Activated naive CD8-positive, alpha-beta T cell treated with anti-CD3 and anti-CD28 coated beads, Interleukin-2, amount 50 U/mL, for 16 hours (primary cell): ENCODE measurements around the gene B4GALT4.
"Not testable (repeated sequence)": the region's sequence is repeated elsewhere in the genome, so short reads cannot be mapped to it uniquely, and the experiment has no call there.

Source experiments
- DNase-seq: peaks from one replicate; pipeline ENCODE4 v3.0.0-alpha.2; 2020; ENCODE audit warnings: low read depth, low spot score

B4GALT4 gene, protein sequence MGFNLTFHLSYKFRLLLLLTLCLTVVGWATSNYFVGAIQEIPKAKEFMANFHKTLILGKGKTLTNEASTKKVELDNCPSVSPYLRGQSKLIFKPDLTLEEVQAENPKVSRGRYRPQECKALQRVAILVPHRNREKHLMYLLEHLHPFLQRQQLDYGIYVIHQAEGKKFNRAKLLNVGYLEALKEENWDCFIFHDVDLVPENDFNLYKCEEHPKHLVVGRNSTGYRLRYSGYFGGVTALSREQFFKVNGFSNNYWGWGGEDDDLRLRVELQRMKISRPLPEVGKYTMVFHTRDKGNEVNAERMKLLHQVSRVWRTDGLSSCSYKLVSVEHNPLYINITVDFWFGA

DNA sequence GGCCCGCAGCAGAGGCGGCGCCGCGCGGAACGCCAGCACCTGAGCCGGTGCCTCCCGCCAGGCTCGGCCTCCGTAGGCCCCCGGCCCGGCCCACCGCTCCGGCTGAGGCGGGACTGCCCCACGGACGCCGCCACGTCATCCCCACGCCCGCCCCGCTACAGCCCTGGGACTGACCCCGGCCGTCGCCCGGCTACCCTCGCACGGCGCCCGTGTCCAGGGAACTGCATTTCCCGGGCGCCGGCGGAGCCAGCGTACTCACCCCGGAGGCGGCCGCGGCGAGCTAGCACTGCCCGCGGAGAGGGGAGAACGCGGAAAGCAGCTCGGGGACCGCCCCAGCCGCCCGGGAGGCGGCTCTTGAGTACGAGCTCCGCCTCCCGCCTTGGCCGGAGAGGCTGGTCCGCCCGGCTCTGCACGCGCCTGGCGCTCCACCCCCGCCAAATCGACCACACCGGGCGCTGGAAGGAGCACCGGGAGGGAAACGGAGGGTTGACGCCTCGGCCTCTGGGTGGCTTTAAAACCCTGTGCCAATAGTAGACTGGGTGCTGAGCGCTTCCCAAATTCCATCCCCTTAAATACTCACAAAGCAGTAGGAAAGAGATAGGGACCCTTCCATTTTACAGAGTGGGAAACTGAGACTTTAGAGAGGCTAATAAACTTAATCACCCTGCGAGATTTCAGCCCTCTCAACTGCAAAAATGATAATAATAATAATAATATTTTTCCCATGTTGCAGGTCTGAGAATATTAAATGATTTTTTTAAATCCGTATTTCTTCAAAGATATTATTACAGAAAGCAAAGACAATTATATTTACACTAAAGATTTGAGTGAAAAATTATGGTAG, at the start of gene B4GALT4:
B4GALT4 (minus strand) TSS at position 288 of the 844 bp plus-strand sequence. CDS start 10,779 bp downstream, outside the sequence.
- no peak for DNase-seq

DNA sequence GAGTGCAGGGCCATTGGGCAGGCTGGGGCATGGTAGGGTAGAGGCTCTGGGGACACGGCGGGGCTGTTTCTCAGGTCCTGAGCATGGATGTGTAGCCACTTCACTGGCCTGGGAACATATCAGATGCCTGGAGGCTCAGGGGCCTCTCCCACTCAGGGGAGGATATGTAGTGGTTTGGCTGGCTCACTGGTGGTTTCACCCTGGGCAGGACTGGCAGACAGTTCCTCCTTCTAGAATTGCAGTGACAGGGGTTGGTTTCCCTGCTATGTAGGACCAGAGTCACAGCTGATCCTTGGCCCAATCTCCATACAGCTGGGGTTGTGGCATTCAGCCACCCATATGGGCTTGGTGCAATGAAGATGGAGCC, 48.7 kb upstream of the B4GALT4 start:
- no peak for DNase-seq

DNA sequence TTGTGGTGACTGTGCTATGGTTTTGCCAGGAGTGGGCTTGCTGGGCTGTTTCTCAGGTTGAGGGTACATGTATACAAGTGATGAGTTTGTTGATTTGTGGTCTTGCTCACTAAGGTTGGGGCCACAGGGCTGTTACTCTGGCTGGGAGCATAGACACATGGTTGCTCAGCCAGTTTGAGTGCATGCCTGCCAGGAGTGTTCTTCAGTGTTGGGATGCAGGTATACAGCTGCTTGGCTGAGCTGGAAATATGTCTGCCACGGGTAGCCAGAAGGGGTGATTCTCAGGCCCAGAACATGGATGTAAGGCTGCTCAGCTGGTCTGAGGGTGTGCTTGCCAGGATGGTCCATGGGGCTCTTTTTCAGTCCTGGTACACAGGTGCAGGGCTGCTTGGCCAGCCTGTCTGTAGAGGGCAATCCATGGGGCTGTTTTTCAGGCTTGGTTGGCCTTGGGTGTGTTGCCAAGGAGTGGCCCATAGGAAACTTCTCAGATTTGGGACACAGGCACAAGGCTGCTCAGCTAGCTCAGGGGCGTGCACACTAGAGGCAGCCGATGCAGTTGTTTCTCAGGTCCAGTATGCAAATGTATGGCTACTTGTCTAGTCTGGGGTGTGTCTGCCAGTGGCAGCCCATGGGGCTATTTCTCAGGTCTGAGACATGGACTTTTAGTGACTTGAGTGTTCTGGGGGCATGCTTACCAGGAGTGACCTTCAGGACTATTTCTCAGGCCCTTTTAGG, 48.2 kb upstream of the B4GALT4 start:
- no peak for DNase-seq

DNA sequence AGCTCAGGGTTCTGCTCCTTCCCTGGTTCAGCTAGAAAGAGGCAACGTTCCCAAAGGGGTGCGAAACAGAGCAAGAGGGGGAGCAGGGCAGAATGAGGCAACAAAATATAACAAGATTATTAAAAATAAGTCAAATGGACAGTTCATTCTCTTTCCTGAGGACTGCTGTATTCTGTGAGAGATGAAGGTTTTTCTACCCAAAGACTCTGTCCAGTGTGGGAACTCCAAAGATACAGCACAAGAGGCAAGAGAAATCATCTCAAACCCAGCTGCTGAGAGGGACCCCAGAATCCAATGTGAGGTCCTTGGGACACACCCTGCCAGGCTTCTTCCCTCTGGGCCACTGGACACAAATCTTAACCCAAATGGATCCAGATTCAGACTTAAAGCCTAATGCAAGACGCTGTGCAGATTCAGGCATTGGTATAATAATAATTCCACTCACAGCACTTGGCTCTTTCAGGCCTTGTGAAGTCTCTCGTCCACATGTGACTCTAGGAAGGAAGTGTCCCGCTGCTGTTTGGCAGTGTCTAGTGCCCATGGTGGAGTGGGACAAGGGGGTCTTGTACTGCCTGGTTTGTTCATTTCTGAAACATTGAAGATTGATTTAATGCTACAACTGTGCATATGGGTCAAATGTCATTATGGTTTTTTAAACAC, 39.0 kb upstream of the B4GALT4 start:
- DNase-seq, result no peak

DNA sequence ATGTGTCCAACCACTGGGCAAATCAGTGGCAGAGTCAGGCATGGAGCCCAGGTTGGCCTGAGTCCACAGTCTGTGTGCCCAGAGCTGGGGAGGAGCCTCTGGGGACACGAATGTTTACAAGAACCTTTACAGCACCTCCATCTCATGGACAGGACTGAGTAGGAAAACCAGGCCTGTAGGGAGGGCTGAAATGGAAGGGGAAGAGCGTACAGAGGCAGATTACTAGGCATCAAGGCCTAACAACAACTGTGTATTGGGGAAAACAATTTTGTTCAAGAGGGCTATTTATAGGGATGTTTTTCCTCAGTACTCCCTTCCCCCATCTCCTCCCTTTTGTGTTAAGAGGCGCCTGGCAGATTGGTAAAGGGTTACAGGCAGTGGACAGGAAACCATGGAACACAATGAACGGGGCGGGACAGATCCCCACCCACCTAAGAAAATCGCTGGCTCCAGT, 38.5 kb upstream of the B4GALT4 start:
- no peak for DNase-seq

DNA sequence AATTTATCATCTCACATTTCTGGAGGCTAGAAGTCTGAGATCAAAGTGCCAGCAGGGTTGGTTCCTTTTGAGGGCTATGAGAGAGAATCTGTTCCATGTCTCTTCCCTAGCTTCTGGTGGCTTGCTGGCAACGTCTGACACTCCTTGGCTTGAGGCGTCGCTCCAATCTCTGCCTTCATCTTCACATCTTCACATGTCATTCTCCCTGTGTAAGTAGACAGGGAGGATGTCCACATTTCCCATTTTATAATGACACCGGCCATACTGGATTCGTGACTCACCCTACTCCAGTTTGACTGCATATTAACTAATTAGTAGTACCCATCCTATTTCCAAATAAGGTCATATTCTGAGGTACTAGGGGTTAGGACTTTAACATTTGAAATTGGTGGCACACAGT, 36.0 kb upstream of the B4GALT4 start:
- no peak for DNase-seq

DNA sequence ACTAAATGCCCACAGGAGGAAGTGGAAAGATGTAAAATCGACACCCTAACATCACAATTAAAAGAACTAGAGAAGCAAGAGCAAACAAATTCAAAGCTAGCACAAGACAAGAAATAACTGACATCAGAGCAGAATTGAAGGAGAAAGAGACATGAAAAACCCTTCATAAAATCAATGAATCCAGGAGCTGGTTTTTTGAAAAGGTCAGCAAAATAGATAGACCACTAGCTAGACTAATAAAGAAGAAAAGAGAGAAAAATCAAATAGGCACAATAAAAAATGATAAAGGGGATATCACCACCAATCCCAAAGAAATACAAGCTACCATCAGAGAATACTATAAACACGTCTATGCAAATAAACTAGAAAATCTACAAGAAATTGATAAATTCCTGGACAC, 29.5 kb upstream of the B4GALT4 start:
- not testable (repeated sequence) for DNase-seq

DNA sequence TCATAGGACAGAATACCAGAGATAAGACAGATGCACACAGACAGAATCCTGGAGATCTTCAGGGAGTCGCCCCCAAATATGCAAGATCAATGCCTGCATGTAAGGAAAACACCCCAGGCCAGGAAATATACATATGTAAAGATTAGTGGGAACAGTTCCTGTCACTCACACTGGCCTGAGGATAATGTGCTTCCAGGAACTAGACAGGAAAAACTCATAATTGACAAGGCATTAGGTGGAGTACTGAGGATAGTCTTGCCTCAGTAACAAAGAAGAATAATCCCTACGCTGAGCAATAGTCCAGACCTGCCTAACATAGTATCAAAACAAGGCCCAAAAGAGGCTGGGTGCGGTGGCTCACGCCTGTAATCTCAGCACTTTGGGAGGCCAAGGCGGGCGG, 20.4 kb upstream of the B4GALT4 start:
- DNase-seq, result no peak

DNA sequence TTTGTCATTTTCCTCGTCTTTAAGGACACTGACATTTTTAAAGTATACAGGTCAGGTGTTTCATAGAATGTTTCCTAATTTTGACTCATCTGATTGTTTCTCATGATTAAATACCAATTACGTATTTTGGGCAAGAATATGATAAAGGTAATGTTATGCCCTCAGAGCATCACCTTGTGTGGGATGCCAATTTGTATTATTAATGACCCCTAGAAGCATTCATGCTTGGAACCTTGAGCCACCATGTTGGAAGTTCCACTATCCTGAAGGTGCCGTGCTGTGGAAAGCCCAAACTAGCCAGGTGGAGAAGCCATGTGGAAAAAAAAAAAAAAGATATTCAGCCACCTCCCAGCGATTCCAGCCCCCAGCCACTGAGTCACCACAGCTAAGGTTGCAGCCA, 19.1 kb upstream of the B4GALT4 start:
- no peak for DNase-seq

DNA sequence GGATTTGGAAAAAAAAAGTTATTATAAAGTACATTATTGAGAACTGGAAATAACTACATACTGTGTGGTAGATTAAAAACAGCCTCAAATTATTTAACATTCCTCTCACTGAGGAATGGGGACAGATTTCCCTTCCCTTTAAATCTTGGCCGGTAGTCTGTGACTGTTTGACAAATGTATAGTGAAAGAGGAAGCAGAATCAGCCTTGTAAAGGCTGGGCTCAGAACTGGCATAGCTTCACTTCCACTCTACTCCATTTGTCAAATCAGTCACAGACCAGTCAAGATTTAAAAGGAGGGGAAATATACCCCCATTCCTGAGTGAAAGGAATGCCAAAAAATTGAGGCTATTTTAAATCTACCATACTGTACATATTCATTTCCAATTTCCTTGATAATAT, 18.2 kb upstream of the B4GALT4 start:
- DNase-seq, result no peak

DNA sequence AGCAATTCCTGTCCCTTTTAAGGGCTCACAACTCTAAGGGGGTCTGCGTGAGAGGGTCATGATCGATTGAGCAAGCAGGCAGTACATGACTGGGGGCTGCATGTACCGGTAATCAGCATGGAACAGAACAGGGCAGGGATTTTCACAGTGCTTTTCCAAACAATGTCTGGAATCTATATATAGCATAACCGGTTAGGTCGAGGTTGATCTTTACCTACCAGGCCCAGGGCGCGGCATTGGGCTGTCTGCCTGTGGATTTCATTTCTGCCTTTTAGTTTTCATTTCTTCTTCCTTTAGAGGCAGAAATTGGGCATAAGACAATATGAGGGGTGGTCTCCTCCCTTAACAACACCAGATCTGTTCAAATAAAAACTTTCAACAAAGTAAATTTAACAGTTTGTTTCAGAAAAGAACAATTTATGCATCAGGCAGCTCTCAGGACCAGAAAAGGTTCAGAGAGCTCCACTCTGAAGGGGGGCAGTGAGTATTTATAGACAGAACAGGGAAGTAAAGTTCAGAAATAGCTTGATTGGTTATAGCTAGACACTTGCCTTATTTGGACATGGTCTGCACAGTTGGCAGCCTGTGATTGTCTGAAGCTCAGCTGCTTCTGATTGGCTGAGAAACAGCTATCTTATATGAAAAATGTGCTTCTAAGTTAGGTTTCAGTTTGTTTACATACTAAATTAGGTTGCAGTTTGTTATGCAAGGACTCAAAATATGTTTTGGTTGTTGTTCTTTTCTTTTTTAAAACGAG, 17.2 kb upstream of the B4GALT4 start:
- DNase-seq, result no peak

DNA sequence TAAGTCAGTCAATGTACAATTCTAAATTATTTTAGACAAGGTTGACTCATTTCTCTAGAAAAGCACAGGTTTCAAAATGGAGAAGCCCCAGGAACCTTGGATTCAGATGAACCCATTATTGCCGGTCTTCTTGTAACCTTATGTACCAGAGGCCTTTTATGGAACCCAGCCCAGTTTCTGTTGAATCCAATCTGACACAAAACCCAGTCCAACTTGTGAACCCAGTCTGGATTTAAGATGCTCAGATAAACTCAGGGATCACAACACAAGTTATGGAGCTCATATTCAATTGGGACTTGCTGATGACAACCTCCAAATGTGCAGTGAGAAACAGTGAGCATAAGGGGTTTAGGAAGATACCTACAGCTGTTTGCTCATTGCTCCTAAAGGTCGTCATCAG, 16.4 kb upstream of the B4GALT4 start:
- no peak for DNase-seq

DNA sequence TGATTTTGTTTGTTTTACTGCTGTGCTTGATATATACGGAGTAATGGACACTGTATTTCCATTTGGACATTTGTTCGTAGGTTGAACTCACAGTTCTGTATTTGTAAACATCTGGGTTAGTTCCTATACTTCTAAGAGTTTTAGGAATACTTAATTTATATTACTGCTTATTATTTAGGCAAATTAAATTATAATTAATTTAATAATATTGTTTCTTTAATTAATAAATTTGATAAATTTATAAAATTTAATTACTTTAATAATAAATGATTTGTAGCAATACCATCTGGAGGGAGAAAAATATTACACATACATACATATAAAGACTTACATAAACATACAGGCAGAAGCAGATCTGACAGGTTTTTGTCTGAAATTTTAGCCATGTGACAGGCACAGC, 14.5 kb upstream of the B4GALT4 start:
- no peak for DNase-seq

DNA sequence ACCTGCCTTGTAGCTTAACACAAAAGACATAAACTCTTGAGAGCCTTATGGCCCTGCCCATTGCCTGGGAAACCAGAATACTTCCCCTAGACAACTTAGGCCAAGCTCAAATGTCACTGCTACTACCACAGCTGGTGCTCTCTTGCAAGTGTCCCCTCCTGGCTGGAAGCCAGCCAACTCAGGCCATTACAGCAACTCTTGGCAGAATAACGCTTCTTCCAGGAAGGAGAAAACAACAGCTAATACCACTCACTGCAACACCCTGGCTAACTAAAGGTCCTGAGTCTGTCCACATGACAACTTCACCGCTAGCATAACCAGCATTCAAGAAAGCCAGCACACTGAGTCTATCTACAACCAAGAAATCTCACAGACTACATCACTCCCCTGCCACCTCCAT, 5.1 kb upstream of the B4GALT4 start:
- no peak for DNase-seq

DNA sequence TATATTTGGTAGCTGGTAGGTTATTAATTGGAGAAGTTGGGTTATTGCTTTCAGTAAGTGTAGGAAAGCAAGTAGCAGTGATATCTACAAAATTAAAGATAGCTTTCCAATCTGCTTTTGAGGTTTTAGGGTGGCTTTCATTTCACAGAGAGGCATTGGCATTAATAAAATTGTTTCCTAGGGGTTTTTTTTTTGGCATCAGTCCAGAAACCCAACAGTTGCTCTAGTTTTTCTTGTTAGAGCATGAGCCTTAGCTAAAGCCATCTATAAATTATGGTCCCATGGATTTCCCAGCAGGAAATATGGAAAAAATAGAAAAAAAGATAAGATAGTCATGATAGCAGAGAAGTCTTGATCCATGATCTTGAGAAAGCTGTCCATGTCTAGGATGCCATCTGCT, 3.0 kb upstream of the B4GALT4 start:
- no peak for DNase-seq

DNA sequence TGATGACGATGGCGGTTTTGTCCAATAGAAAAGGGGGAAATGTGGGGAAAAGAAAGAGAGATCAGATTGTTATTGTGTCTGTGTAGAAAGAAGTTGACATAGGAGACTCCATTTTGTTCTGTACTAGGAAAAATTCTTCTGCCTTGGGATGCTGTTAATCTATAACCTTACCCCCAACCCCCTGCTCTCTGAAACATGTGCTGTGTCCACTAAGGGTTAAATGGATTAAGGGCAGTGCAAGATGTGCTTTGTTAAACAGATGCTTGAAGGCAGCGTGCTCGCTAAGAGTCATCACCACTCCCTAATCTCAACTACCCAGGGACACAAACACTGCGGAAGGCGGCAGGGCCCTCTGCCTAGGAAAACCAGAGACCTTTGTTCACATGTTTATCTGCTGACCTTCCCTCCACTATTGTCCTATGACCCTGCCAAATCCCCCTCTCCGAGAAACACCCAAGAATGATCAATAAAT, 2.4 kb upstream of the B4GALT4 start:
- not testable (repeated sequence) for DNase-seq

DNA sequence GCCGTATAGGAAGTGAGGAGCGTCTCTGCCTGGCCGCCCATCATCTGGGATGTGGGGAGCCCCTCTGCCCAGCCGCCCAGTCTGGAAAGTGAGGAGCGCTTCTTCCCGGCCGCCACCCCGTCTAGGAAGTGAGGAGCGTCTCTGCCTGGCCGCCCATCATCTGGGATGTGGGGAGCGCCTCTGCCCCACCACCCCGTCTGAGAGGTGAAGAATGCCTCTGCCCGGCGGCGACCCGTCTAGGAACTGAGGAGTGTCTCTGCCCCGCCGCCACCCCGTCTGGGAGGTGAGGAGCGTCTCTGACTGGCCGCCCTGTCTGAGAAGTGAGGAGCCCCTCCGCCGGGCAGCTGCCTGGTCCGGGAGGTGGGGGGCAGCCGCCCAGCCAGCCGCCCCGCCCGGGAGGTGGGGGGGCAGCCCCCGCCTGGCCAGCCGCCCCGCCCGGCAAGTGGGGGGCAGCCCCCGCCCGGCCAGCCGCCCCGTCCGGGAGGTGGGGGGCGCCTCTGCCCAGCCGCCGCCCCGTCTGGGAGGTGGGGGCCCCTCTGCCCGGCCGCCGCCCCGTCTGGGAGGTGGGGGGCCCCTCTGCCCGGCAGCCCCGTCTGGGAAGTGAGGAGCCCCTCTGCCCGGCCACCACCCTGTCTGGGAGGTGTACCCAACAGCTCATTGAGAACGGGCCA, 1.8 kb upstream of the B4GALT4 start:
- DNase-seq, result not testable (repeated sequence)

DNA sequence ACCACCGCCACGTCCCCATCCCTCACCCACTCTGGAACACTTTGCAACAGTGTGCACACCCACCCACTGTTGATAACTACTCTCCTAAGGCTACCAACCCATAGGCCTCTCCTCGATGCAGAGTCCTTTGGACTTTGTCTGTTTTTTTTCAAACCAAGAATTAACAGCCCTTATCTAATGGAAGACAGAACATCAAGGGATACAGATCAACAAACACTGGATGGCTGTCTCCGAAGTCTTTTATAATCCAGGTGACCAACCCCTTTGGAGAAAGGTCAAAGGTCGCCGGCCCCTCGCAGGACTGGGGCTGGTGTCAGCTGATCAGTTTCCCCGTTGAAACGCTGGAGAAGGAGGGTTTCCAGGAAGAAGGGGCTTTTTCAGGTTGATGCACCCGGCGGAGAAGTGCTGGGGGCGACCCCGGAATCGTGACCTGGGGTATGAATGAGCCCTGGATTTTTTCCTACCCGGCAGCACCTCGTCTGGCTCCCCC, 532 bp downstream of the B4GALT4 start:
- no peak for DNase-seq

DNA sequence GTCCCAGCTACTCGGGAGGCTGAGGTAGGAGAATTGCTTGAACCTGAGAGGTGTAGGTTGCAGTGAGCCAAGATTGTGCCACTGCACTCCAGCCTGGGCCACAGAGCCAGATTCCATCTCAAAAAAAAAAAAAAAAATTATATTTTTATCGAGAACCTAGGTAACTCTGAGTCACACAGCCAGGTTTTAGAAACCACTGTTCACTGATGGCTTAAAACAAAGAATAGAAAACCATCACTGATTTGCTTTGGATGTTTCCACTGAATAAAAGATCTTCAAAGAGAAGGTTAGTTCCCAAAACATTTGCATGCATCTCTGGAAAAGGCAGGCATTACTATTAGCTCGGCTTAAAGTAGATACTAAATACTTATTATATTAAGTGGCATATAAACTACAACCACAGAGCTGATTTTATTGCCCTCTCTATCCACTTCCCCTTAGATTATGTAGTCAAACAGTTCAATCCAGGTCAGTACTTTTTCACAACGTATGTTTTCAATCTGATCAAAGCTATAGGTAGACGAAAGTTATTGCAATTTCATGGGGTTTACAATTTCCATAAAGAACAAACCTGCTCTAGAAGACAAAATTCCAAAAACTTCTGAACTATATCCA, 1.4 kb downstream of the B4GALT4 start:
- no peak for DNase-seq

DNA sequence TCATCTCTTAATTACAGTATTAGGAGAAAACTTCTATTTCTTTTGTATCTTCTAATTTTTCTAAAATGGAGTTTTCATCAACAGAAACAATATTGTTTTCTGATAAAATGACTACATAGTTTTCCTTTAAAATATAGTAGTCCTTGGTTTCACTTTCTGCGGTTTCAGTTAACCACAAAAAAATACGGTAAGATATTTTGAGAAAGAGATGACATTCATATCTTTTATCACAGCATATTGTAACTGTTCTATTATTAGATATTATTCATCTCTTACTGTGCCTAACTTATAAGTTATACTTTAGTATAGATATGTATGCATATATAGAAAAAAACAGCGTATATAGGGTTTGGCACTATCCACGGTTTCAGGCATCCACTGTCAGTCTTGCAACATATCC, 2.3 kb downstream of the B4GALT4 start:
- DNase-seq, result no peak
